PFSK-1 (cell line): ENCODE data around the gene TMOD3.

Experiments used
- REST ChIP-seq, 2 experiments: IDR thresholded peaks; 2 replicates each; pipeline versions ENCODE4 v1.6.1 to v1.8.0; 2011 to 2012; ENCODE audit warnings: low read depth in 2 of 2, low read length in 2 of 2, control low read depth in 1 of 2, inconsistent platforms in 1 of 2, mild to moderate bottlenecking in 1 of 2, moderate library complexity in 1 of 2; ENCODE audit not compliant: insufficient read depth in 1 of 2
- TAF1 ChIP-seq: IDR thresholded peaks from 2 replicates; pipeline ENCODE4 v1.6.1; 2012; ENCODE audit warnings: low read length, control low read depth, borderline replicate concordance; ENCODE audit not compliant: insufficient read depth

GRCh38 chr15:51816611-51817010 lies 12.8 kb upstream of the TMOD3 start:
- no peak for TF ChIP-seq TAF1
- TF ChIP-seq REST (IDR thresholded peaks at IDR 0.05; ENCODE audit: insufficient read depth in 1 of 2, low read depth in 2 of 2, low read length in 2 of 2), result no peak
